IPS-20b (cell line): ENCODE measurements around the gene RARRES1.

Source experiments
- H3K27ac ChIP-seq: one replicate; pipeline ENCODE4 v1.5.1; 2013; ENCODE audit warnings: low read length
- H3K27me3 ChIP-seq: 2 replicates; pipeline ENCODE4 v1.6.1; 2013; ENCODE audit warnings: mild to moderate bottlenecking, low read length, inconsistent platforms; ENCODE audit not compliant: insufficient read depth
- H3K36me3 ChIP-seq: 2 replicates; pipeline ENCODE4 v1.6.1; 2013; ENCODE audit warnings: low read depth, mild to moderate bottlenecking, inconsistent platforms, low read length, moderate library complexity; ENCODE audit not compliant: insufficient read depth
- H3K4me1 ChIP-seq: 2 replicates; pipeline ENCODE4 v1.6.1; 2013; ENCODE audit warnings: mild to moderate bottlenecking, control low read depth, inconsistent platforms, low read length, moderate library complexity; ENCODE audit not compliant: insufficient read depth
- H3K4me3 ChIP-seq: 2 replicates; pipeline ENCODE4 v1.5.1; 2013; ENCODE audit warnings: mild to moderate bottlenecking, low read length, inconsistent platforms
- H3K9ac ChIP-seq: 2 replicates; pipeline ENCODE4 v1.6.1; 2013; ENCODE audit warnings: low read depth, mild to moderate bottlenecking, inconsistent platforms, low read length, moderate library complexity
- H3K9me3 ChIP-seq: 2 replicates; pipeline ENCODE4 v1.6.1; 2013; ENCODE audit warnings: mild to moderate bottlenecking, low read depth, low read length, inconsistent platforms; ENCODE audit not compliant: insufficient read depth

Gene RARRES1

DNA sequence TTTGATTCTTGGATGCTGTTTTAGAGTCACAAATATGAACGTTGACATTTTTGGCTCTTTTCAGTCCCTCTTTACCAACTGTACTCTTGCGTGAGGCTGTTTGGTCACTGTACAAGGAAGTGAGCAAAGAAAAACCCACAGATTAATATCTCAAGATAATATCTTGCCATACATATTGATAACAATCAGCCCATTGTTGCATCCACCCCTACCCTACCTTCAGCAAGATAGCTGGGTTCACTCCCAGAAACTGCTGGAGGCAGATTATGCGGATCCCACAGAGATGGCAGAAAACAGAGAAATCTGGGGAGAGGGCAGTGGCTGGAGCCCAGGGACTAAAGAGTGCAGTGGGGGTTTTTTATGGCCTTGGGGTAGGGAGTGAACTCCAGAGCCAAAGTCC, 39.7 kb upstream of the RARRES1 start:
- Histone ChIP-seq H3K4me3 (no peak overlapping the region), H3K27me3 (no peaks in the 10 kb centered on the region), H3K9ac (no peak overlapping the region), H3K9me3 (no peaks in the 10 kb centered on the region), H3K36me3 (no peaks in the 10 kb centered on the region), H3K4me1 (peaks cover 7% of the 10 kb centered on the region; the same call in 1 of the 2 replicates), H3K27ac (no peak overlapping the region)

DNA sequence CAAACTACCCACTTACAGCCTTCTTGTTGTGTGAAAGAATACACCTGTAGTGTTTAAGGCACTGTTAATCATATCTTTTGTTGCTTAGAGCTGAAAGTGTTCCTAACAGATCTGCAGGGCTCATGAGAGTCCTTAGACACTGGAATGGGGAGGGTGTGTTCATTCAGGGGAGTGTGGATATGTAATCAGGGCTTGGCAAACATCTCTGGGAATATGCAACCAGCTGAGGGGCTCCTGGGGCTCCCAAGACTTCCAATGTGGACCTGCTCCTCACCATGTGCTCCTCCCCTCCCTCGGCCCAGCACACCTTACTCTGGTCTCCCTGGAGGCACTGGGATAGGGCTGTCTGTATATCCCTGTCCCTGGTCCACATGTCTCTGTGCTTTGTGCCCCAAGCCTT, 39.3 kb upstream of the RARRES1 start:
- no peaks in the 10 kb centered on the region for H3K27me3 ChIP-seq

GRCh38 chr3:158770741-158771350, 38.6 kb upstream of the RARRES1 start:
- Histone ChIP-seq H3K27ac (no peak overlapping the region), H3K9ac (no peak overlapping the region)

More for the DNA sequence above, 39.3 kb upstream of the RARRES1 start:
- no peak overlapping the region for H3K9ac ChIP-seq
- no peak overlapping the region for H3K27ac ChIP-seq
- H3K4me3 ChIP-seq: no peak overlapping the region
- peaks cover 7% of the 10 kb centered on the region; the same call in 1 of the 2 replicates for H3K4me1 ChIP-seq
- H3K36me3 ChIP-seq: no peaks in the 10 kb centered on the region
- H3K9me3 ChIP-seq: no peaks in the 10 kb centered on the region

GRCh38 chr3:158769952-158770740, 37.9 kb upstream of the RARRES1 start:
- no peak overlapping the region for H3K4me3 ChIP-seq
- H3K9ac ChIP-seq: no peak overlapping the region
- no peaks in the 10 kb centered on the region for H3K27me3 ChIP-seq
- H3K27ac ChIP-seq: no peak overlapping the region
- H3K4me1 ChIP-seq: peaks cover 7% of the 10 kb centered on the region; the same call in 1 of the 2 replicates
- H3K9me3 ChIP-seq: no peaks in the 10 kb centered on the region
- no peaks in the 10 kb centered on the region for H3K36me3 ChIP-seq

More at GRCh38 chr3:158770741-158771350, 38.6 kb upstream of the RARRES1 start:
- Histone ChIP-seq H3K4me3 (no peak overlapping the region), H3K27me3 (no peaks in the 10 kb centered on the region), H3K36me3 (no peaks in the 10 kb centered on the region), H3K9me3 (no peaks in the 10 kb centered on the region), H3K4me1 (peaks cover 7% of the 10 kb centered on the region; the same call in 1 of the 2 replicates)

GRCh38 chr3:158769549-158769948, 37.3 kb upstream of the RARRES1 start:
- Histone ChIP-seq H3K9ac (no peak overlapping the region), H3K27ac (no peak overlapping the region), H3K4me1 (peaks cover 7% of the 10 kb centered on the region; the same call in 1 of the 2 replicates), H3K9me3 (no peaks in the 10 kb centered on the region), H3K27me3 (no peaks in the 10 kb centered on the region), H3K36me3 (no peaks in the 10 kb centered on the region), H3K4me3 (no peak overlapping the region)

DNA sequence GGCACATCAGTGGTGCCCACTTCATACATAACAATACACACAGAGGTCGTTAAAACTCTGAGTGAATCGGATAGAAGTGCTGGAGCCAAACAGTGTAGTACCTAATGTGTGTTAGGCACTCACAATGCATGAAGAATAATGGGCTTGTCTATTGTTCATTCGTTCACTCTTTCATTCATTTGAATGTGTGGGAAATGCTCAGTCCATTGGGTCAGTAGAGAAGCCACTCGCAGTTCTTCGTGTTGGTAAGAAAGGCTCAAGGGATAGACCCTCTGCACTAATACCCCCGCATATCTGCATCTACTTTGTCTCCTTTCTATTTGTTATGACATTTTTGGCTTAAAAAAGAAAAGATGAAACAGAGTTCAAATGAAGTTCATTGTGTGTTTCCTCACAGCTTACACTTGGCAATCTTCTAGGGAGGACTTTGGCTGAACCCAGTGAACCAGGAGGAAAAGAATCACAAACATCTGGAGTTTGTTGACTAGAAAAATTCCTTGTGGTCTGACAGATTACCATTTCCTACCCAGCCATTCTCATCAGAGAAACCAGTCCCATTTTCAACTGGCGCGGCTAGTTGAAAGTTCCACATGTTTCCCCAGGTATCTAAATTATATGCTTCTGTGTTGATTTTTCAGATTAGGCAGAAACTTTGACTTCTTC, 36.8 kb upstream of the RARRES1 start:
- Histone ChIP-seq H3K36me3 (no peaks in the 10 kb centered on the region), H3K27ac (no peak overlapping the region), H3K9me3 (no peaks in the 10 kb centered on the region), H3K4me3 (no peak overlapping the region), H3K9ac (no peak overlapping the region), H3K27me3 (no peaks in the 10 kb centered on the region), H3K4me1 (peaks cover 7% of the 10 kb centered on the region; the same call in 1 of the 2 replicates)

- Histone ChIP-seq H3K27ac (no peak overlapping the region), H3K4me1 (peaks cover 7% of the 10 kb centered on the region; the same call in 1 of the 2 replicates), H3K9me3 (no peaks in the 10 kb centered on the region), H3K4me3 (no peak overlapping the region), H3K9ac (no peak overlapping the region), H3K27me3 (no peaks in the 10 kb centered on the region), H3K36me3 (no peaks in the 10 kb centered on the region)
Observed at GRCh38 chr3:158768361-158768787, 36.1 kb upstream of the RARRES1 start.

- Histone ChIP-seq H3K27me3 (no peaks in the 10 kb centered on the region), H3K9ac (no peak overlapping the region), H3K9me3 (no peaks in the 10 kb centered on the region), H3K36me3 (no peaks in the 10 kb centered on the region), H3K27ac (no peak overlapping the region), H3K4me3 (no peak overlapping the region), H3K4me1 (peaks cover 7% of the 10 kb centered on the region; the same call in 1 of the 2 replicates)
Observed at GRCh38 chr3:158766364-158766763, 34.1 kb upstream of the RARRES1 start.

DNA sequence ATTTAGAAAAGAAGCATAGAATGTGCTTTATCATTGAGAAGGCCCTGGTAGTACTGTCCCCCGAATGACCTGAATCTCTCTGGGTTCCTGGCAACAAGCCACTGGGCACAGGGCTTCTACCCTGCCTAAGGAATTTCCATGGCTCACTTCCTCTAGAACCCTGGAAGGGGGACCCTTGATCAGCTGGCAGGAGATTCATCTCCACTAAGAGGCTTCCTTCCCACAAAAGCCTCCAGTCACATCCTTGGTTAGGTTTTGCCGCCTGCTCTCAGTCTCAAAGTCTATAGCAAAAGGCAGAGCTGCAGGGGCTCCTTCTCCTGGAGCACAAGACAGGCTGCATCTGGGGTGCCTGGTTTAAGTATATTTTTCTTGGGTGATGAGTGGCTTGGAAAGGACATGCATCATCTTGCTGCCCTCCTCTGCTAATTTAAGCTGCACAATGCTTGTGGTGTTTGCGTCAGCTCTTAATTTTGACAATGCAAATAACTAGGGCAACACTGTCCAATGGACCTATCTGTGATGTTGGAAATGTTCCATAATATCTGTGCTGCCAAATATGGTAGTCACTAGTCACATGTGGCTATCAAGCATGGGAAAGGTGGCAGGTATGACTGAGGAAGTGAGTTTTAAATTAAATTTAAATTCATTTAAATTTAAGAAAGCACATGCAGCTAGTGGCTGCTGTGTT, 33.4 kb upstream of the RARRES1 start:
- Histone ChIP-seq H3K27me3 (no peaks in the 10 kb centered on the region), H3K36me3 (no peaks in the 10 kb centered on the region), H3K4me3 (no peak overlapping the region), H3K9me3 (no peaks in the 10 kb centered on the region), H3K9ac (no peak overlapping the region), H3K27ac (no peak overlapping the region), H3K4me1 (peaks cover 7% of the 10 kb centered on the region; the same call in 1 of the 2 replicates)

DNA sequence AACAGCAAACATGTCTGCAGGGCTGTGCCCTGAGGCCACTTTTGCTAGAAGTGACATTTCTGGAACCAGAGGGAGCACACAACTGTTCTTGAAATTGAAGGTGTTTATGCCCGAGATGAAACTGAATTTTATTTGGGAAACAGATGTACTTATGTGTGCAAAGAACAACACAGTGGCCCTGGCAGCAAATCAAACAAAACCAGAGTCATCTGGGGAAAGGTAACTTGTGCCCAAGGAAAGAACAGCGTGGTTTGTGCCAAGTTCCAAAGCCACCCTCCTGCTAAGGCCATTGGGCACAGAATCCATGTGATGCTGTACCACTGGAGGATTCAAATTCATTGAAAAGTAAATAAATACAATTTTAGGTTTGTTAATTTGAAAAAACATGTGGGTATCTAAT, 31.2 kb upstream of the RARRES1 start:
- H3K9me3 ChIP-seq: no peaks in the 10 kb centered on the region
- H3K9ac ChIP-seq: no peak overlapping the region
- peaks cover 4% of the 10 kb centered on the region; the same call in 1 of the 2 replicates for H3K4me1 ChIP-seq
- H3K27ac ChIP-seq: no peak overlapping the region
- H3K27me3 ChIP-seq: no peaks in the 10 kb centered on the region
- no peak overlapping the region for H3K4me3 ChIP-seq
- H3K36me3 ChIP-seq: no peaks in the 10 kb centered on the region

DNA sequence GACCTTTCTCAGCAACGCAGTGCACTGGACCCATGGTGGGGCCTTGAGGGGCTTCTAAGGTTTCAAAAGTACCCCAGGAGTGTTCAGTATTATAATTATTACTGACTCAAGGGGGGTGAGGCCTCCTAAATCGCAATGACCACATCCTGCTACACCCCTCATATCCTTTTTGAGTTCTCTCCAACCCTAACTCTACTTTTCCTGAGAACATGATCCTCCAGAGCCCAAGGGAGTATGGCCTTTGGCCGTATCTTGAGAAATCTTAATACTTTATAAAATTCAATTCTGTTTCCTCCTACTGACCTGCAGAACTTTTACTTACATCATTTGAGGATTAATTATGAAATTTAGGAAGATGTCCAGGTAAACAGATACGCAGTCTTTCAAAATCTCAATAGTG, 30.4 kb upstream of the RARRES1 start:
- no peaks in the 10 kb centered on the region for H3K4me1 ChIP-seq

More for the DNA sequence above, 30.4 kb upstream of the RARRES1 start:
- H3K9me3 ChIP-seq: no peaks in the 10 kb centered on the region
- no peaks in the 10 kb centered on the region for H3K27me3 ChIP-seq
- H3K4me3 ChIP-seq: no peak overlapping the region
- H3K36me3 ChIP-seq: no peaks in the 10 kb centered on the region
- H3K27ac ChIP-seq: no peak overlapping the region
- no peak overlapping the region for H3K9ac ChIP-seq
